Measurements from ENCODE around the gene COQ9. TPM values are rescaled to one million over a fixed set of nuclear protein-coding genes. Genes with fewer than 3 reads are reported as not detected.

The COQ9 gene
- total and polyA plus RNA-seq, 2 experiments from 2014 or later: 26.6 to 36.3 TPM

- TF ChIP-seq EZH2phosphoT487 (IDR thresholded peaks at IDR 0.05; ENCODE audit: unreplicated experiment): no peak
- TF ChIP-seq ETS1 (IDR thresholded peaks at IDR 0.05): no peak
- TF ChIP-seq REST (IDR thresholded peaks at IDR 0.05; ENCODE audit: unreplicated experiment): no peak
- TF ChIP-seq EZH2 (IDR thresholded peaks at IDR 0.05; ENCODE audit: low read depth, unreplicated experiment): no peak
Observed at GRCh38 chr16:57508035-57508425, 60.8 kb downstream of the COQ9 start (continued).

- Histone ChIP-seq H3F3A (replicated peaks; ENCODE audit: low read depth) (no peaks in the 10 kb centered on the region), H2AFZ (no peak overlapping the region), H3K4me1 (ENCODE audit: insufficient read depth) (no peaks in the 10 kb centered on the region), H3K79me2 (replicated peaks; ENCODE audit: insufficient read depth) (no peaks in the 10 kb centered on the region), H3K4me2 (no peak overlapping the region), H4K20me1 (replicated peaks; ENCODE audit: insufficient read depth) (no peaks in the 10 kb centered on the region), H3K4me3 (no peak overlapping the region), H3K27me3 (ENCODE audit: insufficient read depth) (no peaks in the 10 kb centered on the region), H3K9me2 (ENCODE audit: insufficient read depth) (no peaks in the 10 kb centered on the region), H3K36me3 (ENCODE audit: insufficient read depth) (no peaks in the 10 kb centered on the region), H3K27ac (ENCODE audit: low read depth) (no peak overlapping the region)
- DNase-seq (ENCODE audit: low spot score) (no peak), ATAC-seq (no peak)
- no peaks in the 10 kb centered on the region for H3K9me3 Mint-ChIP-seq
- H3K27ac Mint-ChIP-seq: no peak overlapping the region
- peaks cover 2% of the 10 kb centered on the region; the same call in 1 of the 3 replicates for H3K36me3 Mint-ChIP-seq (ENCODE audit: low read depth)
- H3K27me3 Mint-ChIP-seq (ENCODE audit: insufficient read depth, low read depth, poor library complexity): peaks cover 10% of the 10 kb centered on the region
- no peak overlapping the region for H3K4me3 Mint-ChIP-seq
- peaks cover 14% of the 10 kb centered on the region; the same call in 2 of the 3 replicates for H3K4me1 Mint-ChIP-seq
- no peak for TF ChIP-seq ZNF462 (CRISPR knock-in tag; IDR thresholded peaks at IDR 0.05)
- TF ChIP-seq ETS1 (IDR thresholded peaks at IDR 0.05): no peak
- no peak for TF ChIP-seq EZH2 (IDR thresholded peaks at IDR 0.05; ENCODE audit: low read depth, unreplicated experiment)
- TF ChIP-seq NANOG (IDR thresholded peaks at IDR 0.05; ENCODE audit: borderline replicate concordance): no peak
- no peak for TF ChIP-seq ZNF114 (CRISPR knock-in tag; IDR thresholded peaks at IDR 0.05)
- TF ChIP-seq ZNF331 (CRISPR knock-in tag; IDR thresholded peaks at IDR 0.05; ENCODE audit: low read depth): no peak
Observed at GRCh38 chr16:57509231-57509923, 62.1 kb downstream of the COQ9 start.

All from GM23338 (cell line).